K562 (cell line): ENCODE results near the gene ROPN1L. TPM values are rescaled to one million over a fixed set of nuclear protein-coding genes. Genes with fewer than 3 reads are reported as not detected.
A peak's percentile ranks its signal among the peaks of the same experiment; 100 is the strongest.

Source experiments
- ATAC-seq: fragments of 200-7000 bp; cut with Tn5 transposase; 3 replicates; pipeline ENCODE4 v1.9.1; 2020; ENCODE audit warnings: moderate library complexity
- BruUV-seq: library from RNA; stranded (reverse); fragments of 400-500 nt; replicated peaks from 2 replicates; lab custom pipeline; 2021; lab: Mats Ljungman, UMichigan
- CTCF ChIA-PET: fragments of 300-600 bp; formaldehyde crosslinking; extraction: SDS; loops from one replicate; lab custom pipeline; 2021; ENCODE audit warnings: low intra/inter-chr PET ratio; lab: Yijun Ruan, JAX
- POLR2A ChIA-PET: fragments of 300-600, 350-650 bp; sonication (Branson Sonifier 250); formaldehyde crosslinking; extraction: SDS; loops from one replicate; lab custom pipeline; 2021; ENCODE audit warnings: antibody characterized with exemption, inconsistent platforms; lab: Yijun Ruan, JAX
- DNase-seq, 4 experiments: peaks; one replicate each; pipeline versions ENCODE4 v3.0.0 to v3.0.0-alpha.2; 2011 to 2018; ENCODE audit warnings: low spot score in 3 of 4, mixed read lengths in 3 of 4; ENCODE audit errors: extremely low read depth in 1 of 4
- FAIRE-seq: peaks from 2 replicates; lab custom pipeline; 2011; peaks lifted over from hg19 to GRCh38; lab: Jason Lieb, UNC
- H2AFZ ChIP-seq: 2 replicates; pipeline ENCODE4 v1.6.0; 2011; ENCODE audit warnings: low read depth, low read length, control low read depth, inconsistent platforms
- H3K27ac ChIP-seq: fragments of 200-600 bp; 3 replicates; pipeline ENCODE4 v1.8.0; 2011; ENCODE audit warnings: low read depth, mild to moderate bottlenecking, control low read depth, inconsistent platforms, low read length, moderate library complexity, mixed read lengths; ENCODE audit errors: extremely low read depth
- H3K27me3 ChIP-seq, 2 experiments: fragments of 300-600 bp in 1 of 2; 2 replicates in 1 of 2; 3 replicates in 1 of 2; pipeline versions ENCODE4 v1.6.0 to v1.8.0; 2011; ENCODE audit warnings: inconsistent platforms in 2 of 2, low read length in 2 of 2, mild to moderate bottlenecking in 1 of 2, mixed read lengths in 1 of 2, moderate library complexity in 1 of 2; ENCODE audit not compliant: control insufficient read depth in 2 of 2, insufficient read depth in 2 of 2
- H3K36me3 ChIP-seq: fragments of 300-600 bp; 3 replicates; pipeline ENCODE4 v1.8.0; 2011; ENCODE audit warnings: mild to moderate bottlenecking, low read length, inconsistent platforms; ENCODE audit not compliant: control insufficient read depth, insufficient read depth
- H3K4me1 ChIP-seq, 2 experiments: fragments of 200-600 bp in 1 of 2; replicated peaks in 1 of 2; 2 replicates in 1 of 2; 3 replicates in 1 of 2; pipeline versions ENCODE4 v1.5.1 to v1.8.0; 2011; ENCODE audit warnings: inconsistent platforms in 2 of 2, low read length in 2 of 2, mild to moderate bottlenecking in 1 of 2, mixed read lengths in 1 of 2, moderate library complexity in 1 of 2; ENCODE audit not compliant: control insufficient read depth in 2 of 2, insufficient read depth in 2 of 2
- H3K4me2 ChIP-seq: 2 replicates; pipeline ENCODE4 v1.6.1; 2011; ENCODE audit warnings: low read length, control low read depth, inconsistent platforms, mixed read lengths; ENCODE audit not compliant: insufficient read depth
- H3K4me3 ChIP-seq: fragments of 200-600 bp; sonication (generic), shearing (Covaris generic); 2 replicates; pipeline ENCODE4 v1.5.1; 2016; ENCODE audit warnings: control low read depth, inconsistent platforms
- H3K79me2 ChIP-seq: fragments of 200-600 bp; 3 replicates; pipeline ENCODE4 v1.8.0; 2011; ENCODE audit warnings: low read length, inconsistent platforms; ENCODE audit not compliant: control insufficient read depth, insufficient read depth
- H3K9ac ChIP-seq, 2 experiments: 2 replicates each; pipeline versions ENCODE4 v1.6.0 to v1.6.1; 2011; ENCODE audit warnings: low read depth in 2 of 2, low read length in 2 of 2, control low read depth in 1 of 2, inconsistent platforms in 1 of 2, mild to moderate bottlenecking in 1 of 2, mixed read lengths in 1 of 2; ENCODE audit not compliant: insufficient read depth in 1 of 2
- H3K9me1 ChIP-seq: one replicate; pipeline ENCODE4 v1.6.0; 2011; ENCODE audit warnings: inconsistent platforms, mild to moderate bottlenecking, low read length, moderate library complexity; ENCODE audit not compliant: control insufficient read depth, insufficient read depth
- H3K9me3 ChIP-seq: replicated peaks from 2 replicates; pipeline ENCODE4 v1.5.1; 2011; ENCODE audit warnings: low read depth, low read length, inconsistent platforms; ENCODE audit not compliant: control insufficient read depth, insufficient read depth
- H4K20me1 ChIP-seq: replicated peaks from 2 replicates; pipeline ENCODE4 v1.6.1; 2011; ENCODE audit warnings: low read length, inconsistent platforms, mixed read lengths; ENCODE audit not compliant: control insufficient read depth, insufficient read depth
- AFF1 ChIP-seq, 2 experiments: fragments of 450-650 bp; IDR thresholded peaks; 2 replicates each; pipeline ENCODE4 v1.6.1; 2018; ENCODE audit warnings: mild to moderate bottlenecking in 2 of 2, low read depth in 1 of 2; ENCODE audit not compliant: partially characterized antibody in 2 of 2
- DMBX1 ChIP-seq: fragments of 250-450 bp; sonication (Bioruptor Pico); IDR thresholded peaks from 2 replicates; pipeline ENCODE4 v1.8.0; 2022; ENCODE audit warnings: inconsistent platforms, mild to moderate bottlenecking, moderate library complexity, borderline replicate concordance
- ETV1 ChIP-seq: fragments of 450-650 bp; conservative IDR thresholded peaks from 2 replicates; pipeline ENCODE4 v1.6.1; 2016; ENCODE audit warnings: missing genetic modification characterization, control low read depth, low read depth, missing compliant biosample characterization
- NR2C1 ChIP-seq, 2 experiments: fragments of 450-650 bp; IDR thresholded peaks; 2 replicates each; pipeline ENCODE4 v1.6.1; 2017; ENCODE audit warnings: mild to moderate bottlenecking in 2 of 2, antibody characterized with exemption in 1 of 2, inconsistent platforms in 1 of 2, missing compliant biosample characterization in 1 of 2, missing genetic modification characterization in 1 of 2
- ZNF197 ChIP-seq: fragments of 200-800 bp; sonication (Bioruptor generic); IDR thresholded peaks from 2 replicates; pipeline ENCODE4 v1.6.1; 2016; ENCODE audit warnings: low read depth, missing genetic modification characterization, missing compliant biosample characterization
- ZNF589 ChIP-seq: fragments of 200-800 bp; sonication (Bioruptor generic); IDR thresholded peaks from 2 replicates; pipeline ENCODE4 v1.6.1; 2016; ENCODE audit warnings: low read depth, missing genetic modification characterization, missing compliant biosample characterization
- ZNF592 ChIP-seq: fragments of 450-650 bp; IDR thresholded peaks from 2 replicates; pipeline ENCODE4 v1.6.1; 2017; ENCODE audit warnings: antibody characterized with exemption, mild to moderate bottlenecking
- WGBS: fragments of 100-300 bp; shearing (Covaris generic); methylation state at CpG from one replicate; pipeline ENCODE4 v1.1.6; 2016; ENCODE audit warnings: low coverage, mixed read lengths; ENCODE audit not compliant: insufficient coverage; ENCODE audit errors: missing lambda C conversion rate; 5-methylcytosine and 5-hydroxymethylcytosine counted together
- in situ Hi-C: fragments of 300-500 bp; cut with MboI; formaldehyde crosslinking; loops from 4 replicates; pipeline ENCODE4 v1.15.0; 2018; ENCODE audit warnings: inconsistent platforms, mixed read lengths
- intact Hi-C: fragments of 100-400 bp; cut with micrococcal nuclease; formaldehyde crosslinking; loops from 2 replicates; pipeline ENCODE4 v1.14.2; 2022
- polyA plus RNA-seq, 8 experiments: library from polyadenylated mRNA; depleted of rRNA in 4 of 8; stranded (reverse) in 5 of 8; unstranded in 3 of 8; fragments of >200 nt; fragmentation: Nextera tagmentation in 2 of 8; fragmentation: Illumina TruSeq in 1 of 8; extraction: Ambion mirVana in 2 of 8; extraction: Trizol in 1 of 8; gene quantifications; 2 replicates each; pipeline versions ENCODE4 v1.2.1 to v1.2.3, GENCODE V29; 2011 to 2014; ENCODE audit warnings: inconsistent platforms in 1 of 8, missing spikeins in 1 of 8
- total RNA-seq, 7 experiments: library from RNA; depleted of rRNA in 6 of 7; stranded (reverse); fragments of >200 nt in 6 of 7; fragmentation: Illumina TruSeq in 2 of 7; extraction: Trizol in 2 of 7; gene quantifications; 2 replicates each; pipeline versions ENCODE4 v1.2.1 to v1.2.3, GENCODE V29; 2011 to 2021; ENCODE audit warnings: low replicate concordance in 1 of 7
- TF ChIP-seq, protein P1 (sequence below): sonication (generic); formaldehyde crosslinking; IDR thresholded peaks from 2 replicates; pipeline ENCODE4 v1.5.0; 2020; ENCODE audit warnings: missing genetic modification reagents
- TF ChIP-seq, protein P2 (sequence below), 3 experiments: IDR thresholded peaks in 2 of 3; conservative IDR thresholded peaks in 1 of 3; 2 replicates each; pipeline ENCODE4 v1.5.1; 2011 to 2012; ENCODE audit warnings: low read length in 3 of 3, mild to moderate bottlenecking in 3 of 3, control low read depth in 2 of 3, improper control_type of control experiment in 1 of 3, inconsistent platforms in 1 of 3, low read depth in 1 of 3, mixed read lengths in 1 of 3, moderate library complexity in 1 of 3; ENCODE audit not compliant: insufficient read depth in 2 of 3

Gene ROPN1L
- total and polyA plus RNA-seq, 9 of the 15 experiments (the other 6 are each of a cell fraction or from before 2014, with no cell fraction given) = 0.04 to 0.85 (median 0.24) TPM; not detected in 3

- ATAC-seq (peak; percentile 1; the same call in 2 of the 3 replicates), FAIRE-seq (peak; percentile 55)
- TF ChIP-seq ETV1 (tag) (peak; percentile 56), ZNF589 (CRISPR knock-in tag) (0 out of 2 replicates have a peak, but pooled peaks have one; percentile 34), AFF1 (IDR thresholded peaks at IDR 0.05; ENCODE audit: low read depth in 1 of 2, partially characterized antibody in 2 of 2) (no peak), ZNF592 (peak; percentile 75; the same call in 1 of the 2 replicates), ZNF197 (CRISPR knock-in tag) (no peak), DMBX1 (CRISPR knock-in tag) (peak; percentile 51; the same call in 1 of the 2 replicates), NR2C1 (IDR thresholded peaks at IDR 0.05) (no peak), NR2C1 (tag; IDR thresholded peaks at IDR 0.05) (no peak; the same call in 1 of the 2 replicates)
- TF ChIP-seq, protein P1, sequence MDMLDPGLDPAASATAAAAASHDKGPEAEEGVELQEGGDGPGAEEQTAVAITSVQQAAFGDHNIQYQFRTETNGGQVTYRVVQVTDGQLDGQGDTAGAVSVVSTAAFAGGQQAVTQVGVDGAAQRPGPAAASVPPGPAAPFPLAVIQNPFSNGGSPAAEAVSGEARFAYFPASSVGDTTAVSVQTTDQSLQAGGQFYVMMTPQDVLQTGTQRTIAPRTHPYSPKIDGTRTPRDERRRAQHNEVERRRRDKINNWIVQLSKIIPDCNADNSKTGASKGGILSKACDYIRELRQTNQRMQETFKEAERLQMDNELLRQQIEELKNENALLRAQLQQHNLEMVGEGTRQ (CRISPR knock-in tag) = no peak
- TF ChIP-seq, protein P2, sequence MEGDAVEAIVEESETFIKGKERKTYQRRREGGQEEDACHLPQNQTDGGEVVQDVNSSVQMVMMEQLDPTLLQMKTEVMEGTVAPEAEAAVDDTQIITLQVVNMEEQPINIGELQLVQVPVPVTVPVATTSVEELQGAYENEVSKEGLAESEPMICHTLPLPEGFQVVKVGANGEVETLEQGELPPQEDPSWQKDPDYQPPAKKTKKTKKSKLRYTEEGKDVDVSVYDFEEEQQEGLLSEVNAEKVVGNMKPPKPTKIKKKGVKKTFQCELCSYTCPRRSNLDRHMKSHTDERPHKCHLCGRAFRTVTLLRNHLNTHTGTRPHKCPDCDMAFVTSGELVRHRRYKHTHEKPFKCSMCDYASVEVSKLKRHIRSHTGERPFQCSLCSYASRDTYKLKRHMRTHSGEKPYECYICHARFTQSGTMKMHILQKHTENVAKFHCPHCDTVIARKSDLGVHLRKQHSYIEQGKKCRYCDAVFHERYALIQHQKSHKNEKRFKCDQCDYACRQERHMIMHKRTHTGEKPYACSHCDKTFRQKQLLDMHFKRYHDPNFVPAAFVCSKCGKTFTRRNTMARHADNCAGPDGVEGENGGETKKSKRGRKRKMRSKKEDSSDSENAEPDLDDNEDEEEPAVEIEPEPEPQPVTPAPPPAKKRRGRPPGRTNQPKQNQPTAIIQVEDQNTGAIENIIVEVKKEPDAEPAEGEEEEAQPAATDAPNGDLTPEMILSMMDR (IDR thresholded peaks at IDR 0.05 in 2 of 3, conservative IDR thresholded peaks at IDR 0.05 in 1 of 3; ENCODE audit: insufficient read depth in 2 of 3, low read depth in 1 of 3, low read length in 3 of 3) = no peak
These were observed 3.4 kb upstream of the ROPN1L start for GRCh38 chr5:10438301-10438700.

More at GRCh38 chr5:10438301-10438700, 3.4 kb upstream of the ROPN1L start:
- H3K79me2 ChIP-seq = no peaks in the 10 kb centered on the region
- BruUV-seq = no TSS peak
- CTCF ChIA-PET = no interaction called here
- intact Hi-C loops = loop anchor here (5.0 kb wide), 2 partner anchors 121 to 171 kb away; no protein-coding TSS in a partner anchor
- no peak overlapping the region for H2AFZ ChIP-seq
- H3K9ac ChIP-seq = no peak overlapping the region
- WGBS = 18% methylated on average over 4 of the region's 4 CpGs
- peaks cover 41% of the 10 kb centered on the region for H3K36me3 ChIP-seq
- peak overlapping the region; percentile 32 for H3K27ac ChIP-seq
- in situ Hi-C loops = no loop called here
- POLR2A ChIA-PET = interaction anchor here (0.6 to 1.6 kb wide), 7 partner anchors 8 to 361 kb away, joined by 3 to 4 read pairs (median 3); no protein-coding TSS in a partner anchor
- peak in 2 of 4 experiments; percentile 40 to 42 for DNase-seq
- H3K9me1 ChIP-seq = no peaks in the 10 kb centered on the region
- H4K20me1 ChIP-seq = no peaks in the 10 kb centered on the region
- H3K4me3 ChIP-seq = no peak overlapping the region
- H3K4me2 ChIP-seq = no peak overlapping the region; the same call in 1 of the 2 replicates
- H3K27me3 ChIP-seq = no peaks in the 10 kb centered on the region
- H3K4me1 ChIP-seq = peaks cover 26 to 44% of the 10 kb centered on the region in 2 experiments; a peak in 4 of 5 replicates
- no peaks in the 10 kb centered on the region for H3K9me3 ChIP-seq
